Smooth muscle cell (in vitro differentiated cells): ENCODE results near the gene PSMD11. TPM values are rescaled to one million over a fixed set of nuclear protein-coding genes. Genes with fewer than 3 reads are reported as not detected.

Experiments
- DNase-seq: peaks from one replicate; lab custom pipeline; 2025; ENCODE audit not compliant: unreplicated experiment; lab: John Stamatoyannopoulos, UW
- H2AFZ ChIP-seq: fragments of 200-600 bp; sonication (generic); 2 replicates; pipeline ENCODE4 v1.6.0; 2016; ENCODE audit warnings: antibody characterized with exemption, low read depth, mild to moderate bottlenecking
- H3F3A ChIP-seq: fragments of 200-600 bp; sonication (generic); 2 replicates; pipeline ENCODE4 v1.6.0; 2017; ENCODE audit warnings: antibody characterized with exemption, low read depth
- H3K27ac ChIP-seq: fragments of 200-600 bp; sonication (generic); 2 replicates; pipeline ENCODE4 v1.5.1; 2016; ENCODE audit warnings: low read depth, mild to moderate bottlenecking
- H3K27me3 ChIP-seq: fragments of 200-600 bp; sonication (generic); 2 replicates; pipeline ENCODE4 v1.6.1; 2016; ENCODE audit warnings: low read depth, mild to moderate bottlenecking
- H3K36me3 ChIP-seq: fragments of 200-600 bp; sonication (generic); 2 replicates; pipeline ENCODE4 v1.5.1; 2016; ENCODE audit warnings: low read depth
- H3K4me1 ChIP-seq: fragments of 200-600 bp; sonication (generic); 2 replicates; pipeline ENCODE4 v1.5.1; 2016; ENCODE audit warnings: low read depth
- H3K4me2 ChIP-seq: fragments of 200-600 bp; sonication (generic); 2 replicates; pipeline ENCODE4 v1.6.0; 2016; ENCODE audit warnings: mild to moderate bottlenecking
- H3K4me3 ChIP-seq: fragments of 200-600 bp; sonication (generic); 2 replicates; pipeline ENCODE4 v1.5.1; 2016; ENCODE audit warnings: mild to moderate bottlenecking
- H3K79me2 ChIP-seq: fragments of 200-600 bp; sonication (generic); 2 replicates; pipeline ENCODE4 v1.6.0; 2016; ENCODE audit warnings: low read depth, mild to moderate bottlenecking
- H3K9ac ChIP-seq: fragments of 200-600 bp; sonication (generic); 2 replicates; pipeline ENCODE4 v1.6.0; 2016; ENCODE audit warnings: low read depth
- H3K9me3 ChIP-seq: fragments of 200-600 bp; sonication (generic); replicated peaks from 2 replicates; pipeline ENCODE4 v1.5.1; 2016; ENCODE audit warnings: low read depth
- H4K20me1 ChIP-seq: fragments of 200-600 bp; sonication (generic); 2 replicates; pipeline ENCODE4 v1.6.0; 2016; ENCODE audit warnings: low read depth
- WGBS: methylation state at CpG from one replicate; pipeline ENCODE4 v1.1.7; 2016; ENCODE audit warnings: low lambda C conversion rate; 5-methylcytosine and 5-hydroxymethylcytosine counted together
- polyA plus RNA-seq: library from polyadenylated mRNA; unstranded; fragments of >200 nt; fragmentation: Nextera tagmentation; extraction: Ambion mirVana; gene quantifications from 2 replicates; pipeline ENCODE4 v1.2.1, GENCODE V29; 2016
- total RNA-seq: library from RNA; depleted of rRNA; stranded (reverse); fragments of >200 nt; gene quantifications from 2 replicates; pipeline ENCODE4 v1.2.3, GENCODE V29; 2014
- TF ChIP-seq, protein P1 (sequence below): fragments of 200-600 bp; sonication (generic); IDR thresholded peaks from 2 replicates; pipeline ENCODE4 v1.5.1; 2017; ENCODE audit warnings: borderline replicate concordance, mild to moderate bottlenecking, antibody characterized with exemption; ENCODE audit not compliant: insufficient read depth, poor library complexity, severe bottlenecking

Gene PSMD11
- total and polyA plus RNA-seq, 2 experiments from 2014 or later, result 46.9 to 150 TPM

DNA sequence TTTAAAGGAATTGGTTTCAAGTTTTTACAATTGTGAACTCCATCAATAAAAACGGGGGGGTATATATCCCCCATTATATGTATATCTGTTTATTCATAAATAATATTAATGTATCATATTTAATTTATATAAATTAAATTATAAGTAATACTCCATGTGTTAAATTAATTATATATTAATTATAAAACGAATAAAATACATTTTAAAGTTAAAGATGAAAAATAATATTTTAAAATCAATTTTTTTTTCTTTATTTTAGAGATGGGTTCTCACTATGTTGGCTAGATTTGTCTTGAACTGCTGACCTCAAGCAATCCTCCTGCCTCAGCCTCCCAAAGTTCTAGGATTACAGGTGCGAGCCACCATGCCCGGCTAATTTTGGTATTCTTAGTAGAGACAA lies 17.4 kb upstream of the PSMD11 start:
- Histone ChIP-seq H3K36me3 (no peaks in the 10 kb centered on the region), H4K20me1 (no peaks in the 10 kb centered on the region), H2AFZ (no peak overlapping the region), H3K9me3 (no peaks in the 10 kb centered on the region), H3K27ac (no peak overlapping the region), H3F3A (no peaks in the 10 kb centered on the region), H3K27me3 (no peaks in the 10 kb centered on the region), H3K4me3 (no peak overlapping the region), H3K4me1 (no peaks in the 10 kb centered on the region), H3K4me2 (no peak overlapping the region), H3K9ac (no peak overlapping the region), H3K79me2 (no peaks in the 10 kb centered on the region)
- TF ChIP-seq, protein P1, sequence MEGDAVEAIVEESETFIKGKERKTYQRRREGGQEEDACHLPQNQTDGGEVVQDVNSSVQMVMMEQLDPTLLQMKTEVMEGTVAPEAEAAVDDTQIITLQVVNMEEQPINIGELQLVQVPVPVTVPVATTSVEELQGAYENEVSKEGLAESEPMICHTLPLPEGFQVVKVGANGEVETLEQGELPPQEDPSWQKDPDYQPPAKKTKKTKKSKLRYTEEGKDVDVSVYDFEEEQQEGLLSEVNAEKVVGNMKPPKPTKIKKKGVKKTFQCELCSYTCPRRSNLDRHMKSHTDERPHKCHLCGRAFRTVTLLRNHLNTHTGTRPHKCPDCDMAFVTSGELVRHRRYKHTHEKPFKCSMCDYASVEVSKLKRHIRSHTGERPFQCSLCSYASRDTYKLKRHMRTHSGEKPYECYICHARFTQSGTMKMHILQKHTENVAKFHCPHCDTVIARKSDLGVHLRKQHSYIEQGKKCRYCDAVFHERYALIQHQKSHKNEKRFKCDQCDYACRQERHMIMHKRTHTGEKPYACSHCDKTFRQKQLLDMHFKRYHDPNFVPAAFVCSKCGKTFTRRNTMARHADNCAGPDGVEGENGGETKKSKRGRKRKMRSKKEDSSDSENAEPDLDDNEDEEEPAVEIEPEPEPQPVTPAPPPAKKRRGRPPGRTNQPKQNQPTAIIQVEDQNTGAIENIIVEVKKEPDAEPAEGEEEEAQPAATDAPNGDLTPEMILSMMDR, result no peak
- DNase-seq, result no peak
- 83% methylated on average over 4 of the region's 4 CpGs for WGBS

DNA sequence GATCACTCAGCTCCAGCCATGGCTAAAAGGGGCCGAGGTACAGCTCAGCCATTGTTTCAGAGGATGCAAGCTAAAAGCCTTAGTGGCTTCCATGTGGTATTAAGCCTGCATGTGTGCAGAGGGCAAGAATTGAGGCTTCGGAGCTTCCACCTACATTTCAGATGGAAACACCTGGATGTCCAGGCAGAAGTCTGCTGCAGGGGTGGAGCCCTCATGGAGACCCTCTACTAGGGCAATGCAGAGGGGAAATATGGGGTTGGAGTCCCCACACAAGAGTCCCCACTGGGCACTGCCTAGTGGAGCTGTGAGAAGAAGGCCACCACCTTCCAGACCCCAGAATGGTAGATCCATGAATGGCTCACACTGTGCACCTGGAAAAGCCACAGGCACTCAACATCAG lies 14.7 kb upstream of the PSMD11 start:
- Histone ChIP-seq H3K9ac (no peak overlapping the region), H3K4me2 (no peak overlapping the region), H3K27me3 (no peaks in the 10 kb centered on the region), H3K36me3 (no peaks in the 10 kb centered on the region), H3K27ac (no peak overlapping the region), H3K9me3 (no peaks in the 10 kb centered on the region), H3F3A (no peaks in the 10 kb centered on the region), H3K4me1 (no peaks in the 10 kb centered on the region), H4K20me1 (no peaks in the 10 kb centered on the region), H2AFZ (no peak overlapping the region), H3K79me2 (no peaks in the 10 kb centered on the region), H3K4me3 (no peak overlapping the region)
- TF ChIP-seq, protein P1, result no peak
- WGBS, result 100% methylated on average over 2 of the region's 2 CpGs
- no peak for DNase-seq

DNA sequence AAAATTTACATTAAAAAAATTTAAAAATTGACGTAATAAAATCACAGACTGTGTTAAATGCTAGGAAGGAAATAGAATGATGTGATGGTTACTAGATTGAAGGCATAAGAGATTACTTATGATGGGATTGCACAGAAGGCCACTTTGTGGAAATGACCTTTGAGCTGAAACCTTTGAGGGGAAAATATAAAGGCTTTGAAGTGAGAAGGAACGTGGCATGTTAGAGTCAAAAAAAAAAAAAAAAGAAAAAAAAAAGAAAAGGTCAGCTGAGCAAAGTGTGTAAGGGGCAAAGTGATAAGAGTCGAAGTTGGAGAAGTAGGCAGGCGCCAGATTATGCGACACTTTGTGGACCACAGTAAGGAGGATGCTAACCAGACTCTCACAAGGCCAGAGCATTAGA lies 3.6 kb upstream of the PSMD11 start:
- TF ChIP-seq, protein P1, result no peak
- Histone ChIP-seq H3K27me3 (no peaks in the 10 kb centered on the region), H4K20me1 (peaks cover 6% of the 10 kb centered on the region), H3K9me3 (no peaks in the 10 kb centered on the region), H3F3A (no peaks in the 10 kb centered on the region), H3K4me3 (no peak overlapping the region), H3K79me2 (peaks cover 8% of the 10 kb centered on the region), H3K4me2 (no peak overlapping the region), H3K4me1 (peaks cover 5% of the 10 kb centered on the region), H3K27ac (no peak overlapping the region), H2AFZ (no peak overlapping the region), H3K9ac (no peak overlapping the region), H3K36me3 (no peaks in the 10 kb centered on the region)
- WGBS, result 94% methylated on average over 5 of the region's 5 CpGs
- DNase-seq, result no peak

DNA sequence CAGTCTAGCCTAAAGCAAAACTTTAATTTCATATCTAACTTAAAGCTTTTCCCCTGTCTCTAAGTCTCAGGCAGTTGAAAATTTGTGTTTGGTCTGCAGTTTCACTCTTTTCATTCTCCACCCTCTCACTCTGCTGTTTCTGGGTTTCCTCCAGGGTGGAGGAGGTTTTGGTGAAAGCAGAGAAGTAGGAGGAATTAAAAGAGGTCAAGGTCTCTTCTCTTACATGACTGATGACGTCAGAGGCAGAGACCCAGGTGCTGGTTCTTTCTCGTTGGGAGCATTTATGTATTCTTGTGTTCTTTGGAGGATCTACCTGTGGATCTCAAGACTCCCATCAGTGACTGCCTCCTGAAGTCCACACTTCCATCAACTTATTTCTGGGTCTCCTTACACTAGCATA lies 2.4 kb upstream of the PSMD11 start:
- Histone ChIP-seq H3K4me2 (no peak overlapping the region), H4K20me1 (peaks cover 17% of the 10 kb centered on the region), H3K4me3 (no peak overlapping the region), H3K9me3 (no peaks in the 10 kb centered on the region), H3K27ac (no peak overlapping the region), H2AFZ (no peak overlapping the region), H3F3A (no peaks in the 10 kb centered on the region), H3K36me3 (no peaks in the 10 kb centered on the region), H3K4me1 (peaks cover 12% of the 10 kb centered on the region), H3K79me2 (peaks cover 20% of the 10 kb centered on the region), H3K9ac (no peak overlapping the region), H3K27me3 (no peaks in the 10 kb centered on the region)
- no peak for DNase-seq
- TF ChIP-seq, protein P1, result no peak
- WGBS, result 79% methylated on average over 2 of the region's 2 CpGs
